Measurements from ENCODE around the gene P3H4.

GRCh38 chr17:41835214-41835799 lies 23.6 kb upstream of the P3H4 start:
- no peak for TF ChIP-seq CTCF (optimal IDR thresholded peaks at IDR 0.05 in 1 of 3, IDR thresholded peaks at IDR 0.05 in 1 of 3, conservative IDR thresholded peaks at IDR 0.05 in 1 of 3; ENCODE audit: extremely low read depth in 1 of 3, insufficient read depth in 2 of 3, low read length in 3 of 3)
- TF ChIP-seq EZH2 (IDR thresholded peaks at IDR 0.05; ENCODE audit: low read length), result no peak
